A204.1 (cell line): Measurements from ENCODE around the gene DVL3.
"Not testable (repeated sequence)": the region's sequence is repeated elsewhere in the genome, so short reads cannot be mapped to it uniquely, and the experiment has no call there.

Experiments
- FAIRE-seq: peaks from 2 replicates; lab custom pipeline; 2012; peaks lifted over from hg19 to GRCh38; lab: Jason Lieb, UNC

DVL3 gene

DNA sequence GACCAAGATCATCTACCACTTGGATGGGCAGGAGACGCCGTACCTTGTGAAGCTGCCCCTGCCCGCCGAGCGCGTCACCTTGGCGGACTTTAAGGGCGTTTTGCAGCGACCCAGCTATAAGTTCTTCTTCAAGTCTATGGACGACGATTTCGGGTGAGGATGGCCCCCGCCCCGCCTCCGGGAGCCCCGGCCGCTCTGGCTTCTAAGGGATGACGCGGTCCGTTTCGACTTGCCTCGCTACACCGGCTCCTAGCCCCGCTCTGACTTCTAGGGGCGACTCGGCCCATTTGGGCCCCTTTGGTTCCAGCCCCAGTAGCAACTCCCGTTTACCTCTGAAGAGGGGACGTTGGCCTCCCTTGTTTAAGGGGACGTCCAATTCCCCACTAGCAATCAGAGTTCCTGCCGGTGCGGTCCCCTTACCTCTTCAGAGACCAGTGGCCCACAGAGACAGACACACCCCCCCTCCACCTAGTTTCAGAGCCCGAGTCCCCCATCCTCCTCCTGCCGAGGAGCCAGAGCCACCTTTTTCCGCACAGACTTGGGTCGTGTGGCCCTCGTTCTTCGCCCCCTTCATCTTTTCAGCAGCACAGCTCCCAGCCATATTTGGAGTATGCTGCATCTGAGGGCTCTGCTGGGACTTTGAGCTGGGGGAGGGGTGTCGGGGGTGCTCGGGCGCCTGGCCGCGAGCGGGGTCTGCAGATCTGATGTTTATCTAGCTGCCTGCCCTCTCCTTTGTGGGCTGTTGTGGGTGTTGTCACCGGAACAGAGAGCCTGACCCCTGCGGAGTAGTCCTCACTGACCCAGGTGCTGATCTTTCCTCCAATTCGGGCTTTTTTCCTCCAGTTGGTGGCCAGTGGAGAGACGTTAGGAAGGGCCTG, 706 bp downstream of the DVL3 start:
- no peak for FAIRE-seq

DNA sequence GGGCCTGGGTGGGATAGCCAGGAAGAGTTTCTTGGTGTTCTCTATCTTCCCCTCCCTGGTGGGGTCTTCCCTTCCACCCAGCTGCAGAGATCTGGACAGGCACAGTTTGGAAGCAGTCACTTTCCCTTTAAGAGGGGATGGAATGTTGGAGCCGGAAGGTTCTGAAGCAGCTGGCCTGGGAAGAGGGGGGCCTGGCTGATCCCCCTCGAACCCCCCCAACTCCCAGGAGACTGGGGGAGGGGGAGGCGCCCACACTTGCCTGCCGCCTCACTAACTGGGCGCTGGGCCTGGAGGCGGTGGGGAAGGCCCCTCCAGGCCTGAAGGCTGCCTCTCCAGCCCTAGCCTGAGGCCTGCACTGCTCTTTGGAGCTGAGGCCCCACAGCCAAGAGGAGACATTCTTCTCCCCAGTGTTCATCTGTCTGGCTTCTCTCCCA, 1.4 kb downstream of the DVL3 start:
- FAIRE-seq: no peak

DNA sequence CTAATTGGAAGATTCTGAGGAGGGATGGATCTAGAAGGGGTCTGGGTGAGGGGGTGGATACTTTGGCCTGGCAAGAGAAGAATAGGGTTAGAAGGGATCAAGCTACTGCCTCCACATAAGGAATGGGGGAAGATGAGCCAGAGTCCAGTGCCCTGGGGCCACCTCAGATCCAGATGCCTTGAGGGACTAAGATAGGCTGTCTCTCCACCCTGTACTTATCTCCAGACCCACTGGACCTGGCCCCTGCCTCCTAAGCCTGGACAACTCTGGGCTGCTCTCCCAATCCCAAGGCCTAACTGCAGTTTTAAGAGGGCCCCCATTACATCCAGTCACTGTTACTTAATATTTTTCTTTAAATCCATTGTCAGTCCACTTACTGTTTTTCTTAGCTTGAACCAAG, 2.0 kb downstream of the DVL3 start:
- no peak for FAIRE-seq

DNA sequence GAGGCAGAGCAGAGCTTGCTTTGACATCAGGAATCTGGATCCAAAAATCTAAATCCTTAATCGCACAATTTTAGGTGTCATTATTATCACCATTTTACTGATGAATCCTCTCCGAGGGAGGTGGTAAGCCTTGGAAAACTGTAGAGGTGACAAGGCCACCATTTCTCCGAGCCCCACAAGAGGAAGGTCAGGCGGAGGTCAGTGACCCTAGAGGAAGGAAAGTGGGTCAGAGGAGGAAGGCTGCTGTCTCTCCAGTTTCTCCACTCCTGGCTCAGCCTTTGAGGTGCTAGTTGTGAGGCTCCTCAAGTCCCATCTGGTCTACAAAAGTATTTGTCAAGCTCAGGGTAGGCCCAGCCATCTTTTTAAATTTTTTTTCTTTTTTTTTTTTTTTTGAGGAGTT, 3.2 kb downstream of the DVL3 start:
- no peak for FAIRE-seq

DNA sequence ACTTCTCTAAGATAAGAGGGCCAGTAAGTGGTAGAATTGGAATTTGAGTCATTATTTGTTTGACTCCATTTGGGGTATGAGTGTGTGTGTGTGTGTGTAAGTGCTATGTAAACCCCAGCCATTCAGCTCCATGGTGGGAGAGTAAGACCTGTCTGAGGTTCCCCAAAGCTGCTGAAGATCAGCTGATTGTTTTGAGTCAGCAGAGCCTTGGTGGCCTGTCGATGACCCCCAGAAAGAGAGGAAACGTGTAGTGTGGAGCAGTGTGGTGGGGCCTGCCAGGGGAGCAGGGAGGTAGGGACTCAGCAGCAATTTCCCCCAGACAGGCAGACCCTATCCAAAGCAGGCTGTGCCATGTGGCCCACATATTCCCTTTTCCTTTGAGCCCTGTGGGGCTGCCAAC, 5.3 kb downstream of the DVL3 start:
- FAIRE-seq: no peak

DNA sequence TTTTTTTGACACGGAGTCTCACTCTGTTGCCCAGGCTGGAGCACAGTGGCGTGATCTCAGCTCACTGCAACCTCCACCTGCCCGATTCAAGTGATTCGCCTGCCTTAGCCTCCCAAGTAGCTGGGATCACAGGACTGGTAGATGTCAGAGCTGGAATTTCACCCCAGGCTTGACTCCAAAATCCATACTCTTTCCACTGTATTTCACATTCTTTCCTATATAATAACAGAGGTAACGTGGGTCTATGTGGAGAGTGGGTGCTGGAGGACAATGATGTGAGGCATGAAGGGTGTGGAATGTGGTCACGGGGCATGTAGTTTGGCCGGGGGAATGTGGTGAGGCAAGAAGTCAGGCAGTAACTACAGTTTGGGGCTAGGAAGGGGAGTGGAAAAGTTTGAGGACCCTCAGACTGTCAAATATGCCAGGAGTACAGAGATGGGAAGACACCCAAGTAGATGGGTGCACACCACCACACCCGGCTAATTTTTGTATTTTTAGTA, 7.4 kb downstream of the DVL3 start:
- not testable (repeated sequence) for FAIRE-seq

DNA sequence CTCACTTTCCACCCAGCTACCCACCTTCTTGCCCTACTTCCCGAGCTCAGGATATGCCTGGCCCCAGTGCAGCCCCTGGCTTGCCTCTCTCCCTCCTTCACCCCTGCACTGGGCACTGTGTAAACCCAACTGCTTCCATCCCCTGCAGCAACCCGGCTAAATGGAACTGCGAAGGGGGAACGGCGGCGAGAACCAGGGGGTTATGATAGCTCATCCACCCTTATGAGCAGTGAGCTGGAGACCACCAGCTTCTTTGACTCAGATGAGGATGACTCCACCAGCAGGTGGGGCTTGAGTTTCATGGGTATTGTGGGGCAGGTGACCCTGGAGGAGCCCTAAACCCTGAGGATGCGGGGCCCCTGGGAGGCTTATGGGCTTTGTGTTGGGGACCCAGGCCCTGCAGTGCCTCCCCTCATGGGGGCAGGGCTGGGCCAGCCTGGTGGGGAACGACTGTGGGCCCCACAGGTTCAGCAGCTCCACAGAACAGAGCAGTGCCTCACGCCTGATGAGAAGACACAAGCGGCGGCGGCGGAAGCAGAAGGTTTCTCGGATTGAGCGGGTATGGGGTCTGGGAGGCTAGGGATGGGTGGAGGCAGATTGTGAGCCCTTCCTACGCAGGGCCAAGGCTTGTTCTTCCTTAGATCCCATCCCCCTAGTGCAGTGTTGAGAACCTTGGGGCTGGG, 9.6 kb downstream of the DVL3 start:
- FAIRE-seq: no peak

DNA sequence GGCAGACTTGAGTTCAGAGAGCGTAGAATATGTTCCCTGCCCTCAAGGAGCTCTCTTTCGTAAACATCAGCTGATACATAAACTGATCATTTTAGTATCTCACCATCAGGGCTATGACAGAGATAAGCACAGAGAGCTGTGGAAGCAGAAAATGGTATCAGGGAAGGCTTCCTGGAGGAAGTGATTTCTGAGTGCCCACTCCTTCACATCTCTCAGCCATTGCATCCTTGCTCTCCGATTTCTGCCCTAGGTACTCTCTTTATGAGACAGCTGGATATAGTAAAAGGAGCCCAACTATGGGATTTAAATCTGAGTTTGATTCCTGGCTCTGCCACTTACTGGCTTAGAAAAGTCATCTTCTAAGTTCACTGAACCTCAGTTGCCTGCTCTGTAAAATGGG, 10.4 kb downstream of the DVL3 start:
- FAIRE-seq: no peak

DNA sequence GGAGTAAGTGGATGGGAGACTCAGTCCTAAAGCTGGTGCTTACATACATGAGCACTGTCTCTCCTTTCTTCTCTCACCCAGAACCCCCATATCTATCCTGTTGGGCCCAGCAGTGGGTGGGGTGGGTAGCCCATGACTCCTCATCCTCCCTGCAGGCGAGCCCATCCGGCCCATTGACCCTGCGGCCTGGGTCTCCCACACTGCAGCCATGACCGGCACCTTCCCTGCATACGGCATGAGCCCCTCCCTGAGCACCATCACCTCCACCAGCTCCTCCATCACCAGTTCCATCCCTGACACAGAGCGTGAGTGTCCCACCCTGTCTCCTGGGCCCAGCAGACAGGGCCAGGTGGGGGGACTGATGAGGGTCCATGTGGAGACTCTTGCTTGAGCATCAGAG, 11.5 kb downstream of the DVL3 start:
- no peak for FAIRE-seq

DNA sequence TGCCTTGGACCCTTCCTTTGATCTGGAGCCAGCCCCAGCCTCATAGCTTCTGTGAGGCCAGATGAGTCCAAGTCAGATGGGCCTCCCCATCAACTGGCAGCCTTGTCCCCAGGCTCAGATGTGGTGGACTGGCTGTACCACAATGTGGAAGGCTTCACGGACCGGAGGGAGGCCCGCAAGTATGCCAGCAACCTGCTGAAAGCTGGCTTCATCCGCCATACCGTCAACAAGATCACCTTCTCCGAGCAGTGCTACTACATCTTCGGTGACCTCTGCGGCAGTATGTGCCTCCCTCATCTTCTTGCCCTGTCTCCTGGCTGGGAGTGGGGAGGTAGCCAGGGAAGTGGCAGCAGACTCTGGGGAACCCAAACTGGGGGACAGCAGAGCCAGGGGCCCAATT, 12.6 kb downstream of the DVL3 start:
- FAIRE-seq: no peak

DNA sequence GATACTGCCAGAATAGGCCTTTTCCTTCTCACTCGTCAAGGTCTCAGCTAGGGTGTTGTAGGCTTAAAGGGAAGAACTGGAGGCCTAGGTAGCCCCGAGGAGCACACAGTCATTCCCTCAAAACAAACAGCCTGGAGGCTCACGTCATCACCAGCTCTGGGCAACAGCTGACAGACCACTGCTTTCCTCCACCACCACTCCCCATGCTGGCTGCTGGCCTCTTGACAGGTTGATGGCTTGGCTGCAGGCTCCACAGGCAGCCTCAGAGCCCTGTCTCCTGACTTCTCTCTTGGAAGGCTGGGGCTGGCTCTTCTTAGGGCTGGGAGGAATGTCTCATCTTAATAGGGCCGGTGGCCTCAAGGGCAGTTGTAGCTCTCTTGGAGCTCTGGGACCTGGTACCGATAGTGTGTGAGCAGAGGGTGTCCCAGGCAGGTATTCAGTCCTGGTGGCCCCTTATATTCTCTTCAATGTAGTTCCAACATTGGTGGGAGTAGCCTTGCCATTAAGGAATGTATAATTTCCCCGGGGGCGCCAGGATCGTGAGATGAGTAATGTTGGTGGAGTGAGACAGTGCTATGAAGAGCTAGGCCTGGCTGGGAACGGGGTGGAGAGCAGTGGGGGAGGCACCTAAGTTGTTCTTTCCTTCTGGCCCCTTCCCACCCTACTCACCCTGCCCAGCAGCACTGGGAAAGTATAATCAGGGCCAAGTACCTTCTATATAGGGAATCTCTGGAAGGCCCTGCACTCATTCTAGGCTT, 13.4 kb downstream of the DVL3 start:
- FAIRE-seq: no peak

DNA sequence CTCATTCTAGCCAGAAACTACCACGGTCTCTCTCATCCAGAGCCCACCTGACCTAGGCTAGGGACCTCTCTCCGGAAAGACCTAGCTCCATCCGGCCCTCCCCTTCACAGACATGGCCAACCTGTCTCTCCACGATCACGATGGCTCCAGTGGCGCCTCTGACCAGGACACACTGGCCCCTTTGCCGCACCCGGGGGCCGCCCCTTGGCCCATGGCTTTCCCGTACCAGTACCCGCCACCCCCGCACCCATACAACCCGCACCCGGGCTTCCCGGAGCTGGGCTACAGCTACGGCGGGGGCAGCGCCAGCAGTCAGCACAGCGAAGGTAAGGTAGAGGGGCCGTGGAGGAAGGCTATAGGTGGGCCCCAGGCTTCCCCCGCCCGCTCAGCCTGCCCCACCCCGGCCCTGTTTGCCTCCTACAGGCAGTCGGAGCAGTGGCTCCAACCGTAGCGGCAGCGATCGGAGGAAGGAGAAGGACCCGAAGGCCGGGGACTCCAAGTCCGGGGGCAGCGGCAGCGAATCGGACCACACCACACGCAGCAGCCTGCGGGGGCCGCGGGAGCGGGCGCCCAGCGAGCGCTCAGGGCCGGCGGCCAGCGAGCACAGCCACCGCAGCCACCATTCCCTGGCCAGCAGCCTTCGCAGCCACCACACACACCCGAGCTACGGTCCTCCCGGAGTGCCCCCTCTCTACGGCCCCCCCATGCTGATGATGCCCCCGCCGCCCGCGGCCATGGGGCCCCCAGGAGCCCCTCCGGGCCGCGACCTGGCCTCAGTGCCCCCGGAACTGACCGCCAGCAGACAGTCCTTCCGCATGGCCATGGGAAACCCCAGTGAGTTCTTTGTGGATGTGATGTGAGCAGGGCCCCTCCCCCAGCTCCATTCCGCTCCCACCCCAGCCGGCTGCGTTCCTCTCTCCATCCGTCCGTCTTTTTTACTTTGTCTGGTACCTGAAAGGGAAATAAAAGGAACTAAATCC, 15.0 kb downstream of the DVL3 start:
- no peak for FAIRE-seq

DNA sequence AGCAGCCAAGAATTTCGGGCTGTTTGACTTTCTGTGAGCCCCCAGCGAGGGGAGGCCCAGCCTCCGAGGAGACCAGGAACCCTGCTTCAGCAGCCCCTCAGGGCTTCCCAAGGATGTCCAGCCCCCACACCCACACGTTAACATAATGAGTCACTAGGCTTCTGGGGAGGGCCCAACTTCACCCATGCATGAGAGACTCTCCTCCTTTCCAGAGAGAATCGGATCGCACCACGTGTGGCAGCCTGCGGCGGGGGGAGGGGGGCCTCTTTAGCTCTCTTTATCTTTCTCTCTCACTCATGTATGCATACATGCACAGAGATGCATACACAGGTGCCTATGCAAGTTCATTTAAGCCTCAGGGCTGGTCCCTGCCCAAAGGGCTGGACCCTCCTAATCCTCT, 16.4 kb downstream of the DVL3 start:
- no peak for FAIRE-seq

DNA sequence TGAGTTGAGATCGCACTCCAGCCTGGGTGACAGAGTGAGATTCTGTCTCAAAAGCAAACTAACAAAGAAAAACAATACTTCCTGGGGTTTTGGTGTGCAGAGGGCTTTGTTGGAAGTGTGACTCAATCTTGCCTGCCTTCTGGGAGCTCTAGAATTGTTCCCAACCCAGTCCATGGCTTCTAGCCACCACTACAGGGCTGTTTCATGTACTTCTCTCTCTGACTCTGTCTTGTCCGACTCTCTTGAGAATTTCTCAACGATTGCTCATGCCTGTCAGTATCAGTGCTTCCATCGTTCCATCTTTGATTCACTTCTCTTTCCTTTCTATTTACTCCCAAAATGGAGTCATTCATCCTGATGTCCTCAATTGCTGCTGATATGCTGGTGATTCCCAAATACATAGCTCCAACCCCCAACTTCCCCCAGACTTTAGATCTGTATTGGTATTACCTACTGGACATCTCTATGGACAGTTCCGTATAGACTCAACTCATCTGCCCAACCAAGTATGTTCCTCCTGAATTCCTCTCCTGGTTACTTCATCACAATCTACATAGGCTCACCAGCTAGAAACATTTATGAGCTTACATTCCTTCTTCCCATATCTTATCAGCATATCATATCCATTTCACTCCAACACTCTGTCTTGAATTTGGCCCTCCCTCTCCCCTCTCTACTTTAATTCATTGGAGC, 17.6 kb downstream of the DVL3 start:
- no peak for FAIRE-seq

DNA sequence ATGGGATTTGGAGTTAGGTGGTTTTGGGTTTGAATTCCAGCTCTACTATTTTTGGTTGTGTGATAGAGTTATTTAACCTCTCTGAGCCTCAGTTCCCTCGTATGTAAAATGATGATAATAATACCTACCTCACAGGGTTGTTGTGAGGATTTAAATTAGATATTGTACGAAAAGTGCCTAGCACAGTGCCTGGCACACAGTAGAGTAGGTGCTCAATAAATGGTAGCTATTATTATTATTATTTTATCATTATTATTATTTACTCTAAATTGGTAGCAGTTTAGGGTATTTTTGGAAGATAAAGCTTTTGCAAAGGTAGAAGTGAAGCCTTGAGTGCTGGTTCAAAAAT, 18.2 kb downstream of the DVL3 start:
- FAIRE-seq: no peak

DNA sequence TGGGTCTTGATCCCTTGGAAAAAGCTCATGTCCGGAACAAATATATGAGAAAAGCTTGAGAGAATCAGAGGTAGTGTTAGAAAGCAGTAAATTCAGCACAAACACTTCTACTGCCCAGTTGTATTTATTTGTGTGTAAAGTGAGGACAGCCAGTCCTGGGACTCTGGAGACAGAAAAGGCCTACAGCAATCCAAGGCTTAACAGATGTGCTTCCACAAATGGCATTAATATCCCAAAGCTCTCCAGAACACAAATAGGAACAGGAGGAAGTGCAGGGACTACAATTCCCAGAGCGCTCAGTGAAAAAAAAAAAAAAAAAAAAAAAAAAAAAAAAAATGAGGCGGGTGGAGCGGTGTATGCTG, 19.1 kb downstream of the DVL3 start:
- FAIRE-seq: no peak

DNA sequence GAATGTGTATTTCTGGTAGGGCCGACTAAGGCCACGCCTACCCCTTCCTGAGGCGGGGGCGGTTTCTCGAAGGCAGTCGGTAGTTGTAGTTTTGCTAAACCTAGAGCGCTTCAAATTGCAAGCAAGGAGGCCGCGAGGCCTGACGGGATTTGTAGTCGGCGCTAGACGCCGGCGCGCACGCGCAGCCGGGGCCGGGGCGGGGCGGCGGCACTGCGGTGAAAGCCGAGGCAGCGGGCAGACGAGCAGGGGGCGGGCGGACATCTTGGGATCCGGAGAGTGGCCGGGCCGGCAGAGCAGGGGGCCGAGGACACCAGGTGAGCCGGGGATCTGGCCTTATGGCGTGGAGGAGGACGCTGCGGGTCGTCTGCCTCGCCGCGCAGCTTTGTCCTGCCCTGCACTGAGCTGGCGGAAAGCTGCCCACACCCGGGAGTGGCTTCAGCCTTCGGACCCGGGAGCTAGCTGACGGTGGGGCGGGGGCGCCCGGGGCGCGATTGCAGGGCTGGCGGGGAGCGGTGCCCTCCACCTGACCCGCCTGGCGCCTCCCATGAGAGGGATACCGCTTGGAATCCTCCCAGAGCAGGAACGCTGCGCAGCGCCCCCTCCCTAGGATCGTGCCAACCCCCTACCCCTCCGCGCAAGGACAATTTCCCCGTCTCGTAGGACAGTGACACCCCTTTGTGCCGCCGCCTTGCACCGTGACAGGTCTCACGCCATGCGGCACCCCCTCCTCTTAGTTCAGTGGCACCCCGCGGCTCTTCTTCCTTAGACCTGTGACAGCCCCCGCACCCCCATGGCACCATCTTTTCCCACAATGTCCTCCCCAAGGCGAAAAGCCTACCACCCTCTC, 19.7 kb downstream of the DVL3 start, which contains the start of gene AP2M1:
AP2M1 (plus strand) TSS at position 210 of the 847 bp plus-strand sequence. CDS start 2,139 bp downstream, outside the sequence.
- FAIRE-seq: peak; percentile 87

DNA sequence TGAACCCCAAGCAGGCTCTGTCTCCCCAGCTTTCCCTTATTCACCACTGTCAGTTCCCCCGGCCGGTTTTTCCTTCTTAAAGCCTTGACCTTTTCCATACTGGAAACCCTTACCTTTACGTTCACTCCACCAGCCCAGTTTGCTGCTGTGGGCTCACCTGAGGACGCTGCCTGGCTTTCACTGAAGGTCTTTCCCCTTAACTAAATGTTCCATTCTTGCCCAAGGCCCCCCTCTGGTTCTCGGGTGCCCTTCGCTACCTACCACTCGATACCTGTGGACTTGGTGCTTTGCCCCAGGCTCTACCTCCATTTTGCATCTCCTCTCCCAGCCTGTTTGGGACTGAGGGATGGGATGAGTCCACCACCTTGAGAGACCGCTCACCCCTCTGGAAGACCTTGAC, 20.3 kb downstream of the DVL3 start:
- FAIRE-seq: no peak

DNA sequence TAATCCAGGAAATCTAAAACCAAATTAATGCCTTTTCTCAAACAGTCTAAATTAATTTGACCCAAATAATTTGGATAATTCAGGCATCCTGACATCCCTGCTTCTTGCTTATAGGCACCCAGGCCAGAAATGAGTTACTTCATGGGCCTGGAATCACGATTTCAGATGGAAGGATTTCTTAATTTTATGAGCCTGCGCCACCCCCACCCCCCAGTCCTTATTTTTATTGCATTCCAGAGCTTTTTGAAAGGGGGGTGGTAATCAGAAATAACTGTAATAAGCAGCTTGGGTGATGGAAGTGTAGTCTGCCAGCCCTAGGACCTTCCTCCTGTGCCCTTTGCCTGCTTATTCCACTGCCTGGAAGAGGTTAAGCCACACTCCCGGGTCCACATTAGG, 20.8 kb downstream of the DVL3 start:
- FAIRE-seq: no peak
